Gastroesophageal sphincter (tissue), 3 donors: ENCODE results near the gene SLBP.

ENCODE experiments used
- EP300 ChIP-seq: sonication (generic); formaldehyde crosslinking; IDR thresholded peaks from one replicate; pipeline ENCODE4 v1.6.1; 2017; ENCODE audit warnings: antibody characterized with exemption, mild to moderate bottlenecking
- POLR2A ChIP-seq, 2 donors: fragments of 450-650 bp; IDR thresholded peaks; one replicate each; pipeline ENCODE4 v1.6.1; 2017; ENCODE audit warnings: antibody characterized with exemption in 2 of 2, mild to moderate bottlenecking in 2 of 2, moderate library complexity in 1 of 2
- POLR2AphosphoS5 ChIP-seq: sonication (generic); formaldehyde crosslinking; IDR thresholded peaks from one replicate; pipeline ENCODE4 v1.6.1; 2017; ENCODE audit warnings: antibody characterized with exemption
- TF ChIP-seq, protein P1 (sequence below), 4 experiments: fragments of 200-600 bp in 2 of 4; fragments of 450-650 bp in 2 of 4; sonication (generic) in 1 of 4; IDR thresholded peaks; one replicate each; pipeline ENCODE4 v1.5.1; 2017 to 2019; ENCODE audit warnings: antibody characterized with exemption in 4 of 4, mild to moderate bottlenecking in 2 of 4, moderate library complexity in 2 of 4

DNA sequence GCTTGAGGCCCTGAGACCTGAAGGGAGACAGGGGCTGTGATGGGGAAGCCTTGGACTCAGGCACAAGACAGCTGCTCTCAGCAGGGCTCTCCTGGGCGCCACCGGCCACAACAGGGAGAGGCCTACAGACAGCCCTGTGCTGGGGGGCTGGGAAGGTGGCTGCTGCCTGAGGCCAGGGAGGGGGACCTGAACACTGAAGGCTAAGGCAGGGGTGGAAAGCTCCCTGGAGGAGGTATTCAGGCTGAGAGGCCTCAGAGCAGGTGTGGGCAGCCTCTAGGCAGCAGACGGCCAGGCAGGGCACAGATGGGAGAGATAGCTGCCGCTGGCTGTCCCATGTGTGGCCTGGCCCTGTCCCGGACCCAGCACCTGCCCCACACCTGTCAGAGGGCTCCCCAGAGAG is 42.2 kb upstream of the SLBP start:
- TF ChIP-seq, protein P1, sequence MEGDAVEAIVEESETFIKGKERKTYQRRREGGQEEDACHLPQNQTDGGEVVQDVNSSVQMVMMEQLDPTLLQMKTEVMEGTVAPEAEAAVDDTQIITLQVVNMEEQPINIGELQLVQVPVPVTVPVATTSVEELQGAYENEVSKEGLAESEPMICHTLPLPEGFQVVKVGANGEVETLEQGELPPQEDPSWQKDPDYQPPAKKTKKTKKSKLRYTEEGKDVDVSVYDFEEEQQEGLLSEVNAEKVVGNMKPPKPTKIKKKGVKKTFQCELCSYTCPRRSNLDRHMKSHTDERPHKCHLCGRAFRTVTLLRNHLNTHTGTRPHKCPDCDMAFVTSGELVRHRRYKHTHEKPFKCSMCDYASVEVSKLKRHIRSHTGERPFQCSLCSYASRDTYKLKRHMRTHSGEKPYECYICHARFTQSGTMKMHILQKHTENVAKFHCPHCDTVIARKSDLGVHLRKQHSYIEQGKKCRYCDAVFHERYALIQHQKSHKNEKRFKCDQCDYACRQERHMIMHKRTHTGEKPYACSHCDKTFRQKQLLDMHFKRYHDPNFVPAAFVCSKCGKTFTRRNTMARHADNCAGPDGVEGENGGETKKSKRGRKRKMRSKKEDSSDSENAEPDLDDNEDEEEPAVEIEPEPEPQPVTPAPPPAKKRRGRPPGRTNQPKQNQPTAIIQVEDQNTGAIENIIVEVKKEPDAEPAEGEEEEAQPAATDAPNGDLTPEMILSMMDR (IDR thresholded peaks at IDR 0.05) = no peak
- TF ChIP-seq EP300 (no peak), POLR2A (IDR thresholded peaks at IDR 0.05) (no peak), POLR2AphosphoS5 (no peak)
